ENCODE results near the gene LRP1B.

The LRP1B gene

GRCh38 chr2:141599721-141600120 lies 531.1 kb downstream of the LRP1B start:
- Histone ChIP-seq H3K27ac (ENCODE audit: low read length) (no peak overlapping the region), H3K9me3 (ENCODE audit: insufficient read depth, low read length, severe bottlenecking) (peaks cover 2% of the 10 kb centered on the region), H4K20me1 (ENCODE audit: insufficient read depth, low read length) (no peaks in the 10 kb centered on the region), H3K27me3 (ENCODE audit: insufficient read depth, low read length, poor library complexity) (no peaks in the 10 kb centered on the region), H3K4me3 (ENCODE audit: low read depth in 1 of 2, low read length in 2 of 2) (no peak overlapping the region), H3K79me2 (ENCODE audit: insufficient read depth, low read length) (no peaks in the 10 kb centered on the region), H3K9ac (ENCODE audit: low read depth, low read length) (no peak overlapping the region), H3K4me1 (ENCODE audit: insufficient read depth, low read length) (no peaks in the 10 kb centered on the region), H2AFZ (ENCODE audit: low read depth, low read length) (no peak overlapping the region), H3K4me2 (ENCODE audit: insufficient read depth, low read length) (no peak overlapping the region), H3K36me3 (ENCODE audit: insufficient read depth, low read length) (no peaks in the 10 kb centered on the region)
- DNase-seq, result no peak
- no peak for ATAC-seq (ENCODE audit: insufficient read depth, low read depth)
- TF ChIP-seq EZH2 (IDR thresholded peaks at IDR 0.05; ENCODE audit: borderline replicate concordance, low read depth, low read length, severe bottlenecking) (no peak), CTCF (IDR thresholded peaks at IDR 0.05; ENCODE audit: borderline replicate concordance, extremely low read depth, low read length, poor library complexity, severe bottlenecking) (no peak)

- H4K20me1 ChIP-seq (ENCODE audit: insufficient read depth, low read length), result no peaks in the 10 kb centered on the region
- TF ChIP-seq EZH2 (IDR thresholded peaks at IDR 0.05; ENCODE audit: borderline replicate concordance, low read depth, low read length, severe bottlenecking), result no peak
- no peak for TF ChIP-seq CTCF (IDR thresholded peaks at IDR 0.05; ENCODE audit: borderline replicate concordance, extremely low read depth, low read length, poor library complexity, severe bottlenecking)
- H2AFZ ChIP-seq (ENCODE audit: low read depth, low read length), result no peak overlapping the region
- no peak overlapping the region for H3K27ac ChIP-seq (ENCODE audit: low read length)
- no peaks in the 10 kb centered on the region for H3K27me3 ChIP-seq (ENCODE audit: insufficient read depth, low read length, poor library complexity)
- H3K9ac ChIP-seq (ENCODE audit: low read depth, low read length), result no peak overlapping the region
- H3K4me1 ChIP-seq (ENCODE audit: insufficient read depth, low read length), result no peaks in the 10 kb centered on the region
- no peak overlapping the region for H3K4me2 ChIP-seq (ENCODE audit: insufficient read depth, low read length)
- H3K36me3 ChIP-seq (ENCODE audit: insufficient read depth, low read length), result no peaks in the 10 kb centered on the region
- no peaks in the 10 kb centered on the region for H3K79me2 ChIP-seq (ENCODE audit: insufficient read depth, low read length)
- no peak for ATAC-seq (ENCODE audit: insufficient read depth, low read depth)
- no peak for DNase-seq
- no peak overlapping the region for H3K4me3 ChIP-seq (ENCODE audit: low read depth in 1 of 2, low read length in 2 of 2)
- peaks cover 6% of the 10 kb centered on the region for H3K9me3 ChIP-seq (ENCODE audit: insufficient read depth, low read length, severe bottlenecking)
Observed at GRCh38 chr2:141598982-141599381, 531.8 kb downstream of the LRP1B start.

GRCh38 chr2:141595316-141595920 lies 535.4 kb downstream of the LRP1B start:
- no peak for ATAC-seq (ENCODE audit: insufficient read depth, low read depth)

More at GRCh38 chr2:141595316-141595920, 535.4 kb downstream of the LRP1B start:
- Histone ChIP-seq H3K4me1 (ENCODE audit: insufficient read depth, low read length) (no peaks in the 10 kb centered on the region), H3K4me3 (ENCODE audit: low read depth in 1 of 2, low read length in 2 of 2) (no peak overlapping the region), H3K4me2 (ENCODE audit: insufficient read depth, low read length) (no peak overlapping the region), H3K36me3 (ENCODE audit: insufficient read depth, low read length) (no peaks in the 10 kb centered on the region), H3K27me3 (ENCODE audit: insufficient read depth, low read length, poor library complexity) (no peaks in the 10 kb centered on the region), H4K20me1 (ENCODE audit: insufficient read depth, low read length) (no peaks in the 10 kb centered on the region), H3K9me3 (ENCODE audit: insufficient read depth, low read length, severe bottlenecking) (peaks cover 18% of the 10 kb centered on the region), H3K9ac (ENCODE audit: low read depth, low read length) (no peak overlapping the region), H2AFZ (ENCODE audit: low read depth, low read length) (no peak overlapping the region), H3K79me2 (ENCODE audit: insufficient read depth, low read length) (no peaks in the 10 kb centered on the region), H3K27ac (ENCODE audit: low read length) (no peak overlapping the region)
- DNase-seq, result no peak
- TF ChIP-seq CTCF (IDR thresholded peaks at IDR 0.05; ENCODE audit: borderline replicate concordance, extremely low read depth, low read length, poor library complexity, severe bottlenecking) (no peak), EZH2 (IDR thresholded peaks at IDR 0.05; ENCODE audit: borderline replicate concordance, low read depth, low read length, severe bottlenecking) (no peak)

Measured in DND-41 (cell line).